NCI-H748 treated with DMSO at 0.1 percent for 48 hours (cell line): Measurements from ENCODE around the gene TMEM179.

Experiments
- DNase-seq: peaks from one replicate; lab custom pipeline; 2025; lab: John Stamatoyannopoulos, UW

The TMEM179 gene

GRCh38 chr14:104554608-104555429 is 49.8 kb downstream of the TMEM179 start:
- no peak for DNase-seq

GRCh38 chr14:104554088-104554607 is 50.4 kb downstream of the TMEM179 start:
- no peak for DNase-seq

- DNase-seq, result no peak
Observed at GRCh38 chr14:104553166-104554087, 51.1 kb downstream of the TMEM179 start.

- DNase-seq, result no peak
Observed at GRCh38 chr14:104552738-104553125, 51.8 kb downstream of the TMEM179 start.

GRCh38 chr14:104551851-104552737 is 52.5 kb downstream of the TMEM179 start:
- DNase-seq, result no peak

GRCh38 chr14:104550861-104551728 is 53.5 kb downstream of the TMEM179 start:
- no peak for DNase-seq

GRCh38 chr14:104550340-104550860 is 54.2 kb downstream of the TMEM179 start:
- no peak for DNase-seq

GRCh38 chr14:104549536-104550339 is 54.8 kb downstream of the TMEM179 start:
- DNase-seq, result no peak

GRCh38 chr14:104548802-104549535 is 55.6 kb downstream of the TMEM179 start:
- DNase-seq, result no peak

GRCh38 chr14:104547998-104548700 is 56.4 kb downstream of the TMEM179 start:
- DNase-seq, result no peak

GRCh38 chr14:104547310-104547997 is 57.1 kb downstream of the TMEM179 start:
- DNase-seq, result no peak

- no peak for DNase-seq
Observed at GRCh38 chr14:104546591-104547309, 57.8 kb downstream of the TMEM179 start.

GRCh38 chr14:104545942-104546501 is 58.5 kb downstream of the TMEM179 start:
- DNase-seq, result no peak

GRCh38 chr14:104545151-104545941 is 59.2 kb downstream of the TMEM179 start:
- no peak for DNase-seq

- DNase-seq, result no peak
Observed at GRCh38 chr14:104544362-104544961, 60.1 kb downstream of the TMEM179 start.
